HepG2 (cell line): Measurements from ENCODE around the gene AMHR2. TPM values are rescaled to one million over a fixed set of nuclear protein-coding genes. Genes with fewer than 3 reads are reported as not detected.

Experiments used
- ARNT2 ChIP-seq: sonication (generic); formaldehyde crosslinking; IDR thresholded peaks from 2 replicates; pipeline ENCODE4 v1.8.0; 2022; ENCODE audit warnings: mild to moderate bottlenecking, low read depth, missing genetic modification reagents, moderate library complexity
- CENPT ChIP-seq: sonication (generic); formaldehyde crosslinking; IDR thresholded peaks from 2 replicates; pipeline ENCODE4 v1.8.0; 2022; ENCODE audit warnings: low read depth, mild to moderate bottlenecking, moderate library complexity, missing genetic modification reagents
- HDAC2 ChIP-seq: sonication (generic); formaldehyde crosslinking; IDR thresholded peaks from 2 replicates; pipeline ENCODE4 v1.4.0; 2020; ENCODE audit warnings: missing genetic modification reagents
- KLF6 ChIP-seq: IDR thresholded peaks from 2 replicates; pipeline ENCODE4 v1.8.0; 2016; ENCODE audit warnings: missing biosample characterization, missing genetic modification reagents
- NFAT5 ChIP-seq: sonication (generic); formaldehyde crosslinking; IDR thresholded peaks from 2 replicates; pipeline ENCODE4 v1.4.0; 2020; ENCODE audit warnings: missing genetic modification reagents
- NR2F1 ChIP-seq, 2 experiments: fragments of 450-650 bp in 1 of 2; formaldehyde crosslinking in 1 of 2; IDR thresholded peaks; 2 replicates each; pipeline versions ENCODE4 v1.5.0 to v1.6.1; 2016 to 2020; ENCODE audit warnings: mild to moderate bottlenecking in 1 of 2, missing compliant biosample characterization in 1 of 2, missing genetic modification reagents in 1 of 2, moderate library complexity in 1 of 2
- PRPF4 ChIP-seq: fragments of 200-400 bp; formaldehyde crosslinking; IDR thresholded peaks from 2 replicates; pipeline ENCODE4 v1.6.1; 2016; ENCODE audit warnings: low read length, low read depth; ENCODE audit not compliant: poor library complexity, severe bottlenecking
- RCOR2 ChIP-seq: IDR thresholded peaks from 2 replicates; pipeline ENCODE4 v1.6.1; 2016; ENCODE audit warnings: missing biosample characterization, missing genetic modification reagents
- REL ChIP-seq: sonication (generic); formaldehyde crosslinking; conservative IDR thresholded peaks from 2 replicates; pipeline ENCODE4 v1.8.0; 2022; ENCODE audit warnings: mild to moderate bottlenecking, missing genetic modification reagents, moderate library complexity
- SPEN ChIP-seq: sonication (generic); formaldehyde crosslinking; IDR thresholded peaks from 2 replicates; pipeline ENCODE4 v1.5.1; 2020; ENCODE audit warnings: low read depth, mild to moderate bottlenecking, missing genetic modification reagents
- TFDP2 ChIP-seq: sonication (generic); formaldehyde crosslinking; IDR thresholded peaks from 2 replicates; pipeline ENCODE4 v1.4.0; 2020; ENCODE audit warnings: missing genetic modification reagents
- ZBTB4 ChIP-seq: sonication (generic); formaldehyde crosslinking; IDR thresholded peaks from 2 replicates; pipeline ENCODE4 v1.4.0; 2020; ENCODE audit warnings: missing genetic modification reagents, mild to moderate bottlenecking, borderline replicate concordance
- ZFP36L2 ChIP-seq: sonication (generic); formaldehyde crosslinking; IDR thresholded peaks from 2 replicates; pipeline ENCODE4 v1.4.0; 2020; ENCODE audit warnings: missing genetic modification reagents
- ZNF3 ChIP-seq: IDR thresholded peaks from 2 replicates; pipeline ENCODE4 v1.7.0; 2017; ENCODE audit warnings: inconsistent platforms
- polyA plus RNA-seq, 8 experiments: library from polyadenylated mRNA; depleted of rRNA in 3 of 8; stranded (reverse) in 7 of 8; unstranded in 1 of 8; fragments of >200 nt; fragmentation: Illumina TruSeq in 4 of 8; extraction: Trizol in 4 of 8; gene quantifications; 2 replicates each; pipeline versions ENCODE4 v1.2.1 to v1.2.3, GENCODE V29; 2011 to 2016; ENCODE audit warnings: low read depth in 4 of 8, missing spikeins in 1 of 8, mixed read lengths in 1 of 8; ENCODE audit not compliant: insufficient read depth in 1 of 8
- total RNA-seq, 5 experiments: library from RNA; depleted of rRNA; stranded (reverse); fragments of >200 nt; fragmentation: Illumina TruSeq; extraction: Trizol; gene quantifications; 2 replicates each; pipeline ENCODE4 v1.2.3, GENCODE V29; 2016; ENCODE audit warnings: low read depth in 1 of 5
- TF ChIP-seq, protein P1 (sequence below): sonication (generic); formaldehyde crosslinking; IDR thresholded peaks from 2 replicates; pipeline ENCODE4 v1.4.0; 2020; ENCODE audit warnings: mild to moderate bottlenecking, missing genetic modification reagents, borderline replicate concordance

AMHR2 gene
- total and polyA plus RNA-seq, 2 of the 13 experiments (the other 11 are each of a cell fraction or from before 2014, with no cell fraction given), result 0.24 to 0.58 TPM

GRCh38 chr12:53452159-53453077 lies 28.8 kb downstream of the AMHR2 start (continued):
- no peak for TF ChIP-seq NR2F1 (CRISPR knock-in tag; IDR thresholded peaks at IDR 0.05)
- peak; percentile 81 for TF ChIP-seq NFAT5
- TF ChIP-seq ZFP36L2 (CRISPR knock-in tag), result no peak
- peak; percentile 64; the same call in 1 of the 2 replicates for TF ChIP-seq TFDP2 (CRISPR knock-in tag)
- TF ChIP-seq ZBTB4 (CRISPR knock-in tag), result no peak
- no peak for TF ChIP-seq PRPF4
- TF ChIP-seq SPEN (CRISPR knock-in tag), result peak; percentile 96; the same call in 1 of the 2 replicates
- peak; percentile 55; the same call in 1 of the 2 replicates for TF ChIP-seq ARNT2 (CRISPR knock-in tag)
- TF ChIP-seq REL (CRISPR knock-in tag), result 0 out of 2 replicates have a peak, but pooled peaks have one; percentile 36
- TF ChIP-seq ZNF3 (CRISPR knock-in tag), result no peak
- no peak for TF ChIP-seq CENPT
- 0 out of 2 replicates have a peak, but pooled peaks have one; percentile 27 for TF ChIP-seq HDAC2 (CRISPR knock-in tag)
- no peak for TF ChIP-seq RCOR2 (CRISPR knock-in tag)
- no peak; the same call in 1 of the 2 replicates for TF ChIP-seq KLF6 (CRISPR knock-in tag)
- TF ChIP-seq, protein P1, sequence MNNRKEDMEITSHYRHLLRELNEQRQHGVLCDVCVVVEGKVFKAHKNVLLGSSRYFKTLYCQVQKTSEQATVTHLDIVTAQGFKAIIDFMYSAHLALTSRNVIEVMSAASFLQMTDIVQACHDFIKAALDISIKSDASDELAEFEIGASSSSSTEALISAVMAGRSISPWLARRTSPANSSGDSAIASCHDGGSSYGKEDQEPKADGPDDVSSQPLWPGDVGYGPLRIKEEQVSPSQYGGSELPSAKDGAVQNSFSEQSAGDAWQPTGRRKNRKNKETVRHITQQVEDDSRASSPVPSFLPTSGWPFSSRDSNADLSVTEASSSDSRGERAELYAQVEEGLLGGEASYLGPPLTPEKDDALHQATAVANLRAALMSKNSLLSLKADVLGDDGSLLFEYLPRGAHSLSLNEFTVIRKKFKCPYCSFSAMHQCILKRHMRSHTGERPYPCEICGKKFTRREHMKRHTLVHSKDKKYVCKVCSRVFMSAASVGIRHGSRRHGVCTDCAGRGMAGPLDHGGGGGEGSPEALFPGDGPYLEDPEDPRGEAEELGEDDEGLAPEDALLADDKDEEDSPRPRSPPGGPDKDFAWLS (CRISPR knock-in tag), result no peak
